Neural cell (in vitro differentiated cells): ENCODE data around the gene FAM171A1. TPM values are rescaled to one million over a fixed set of nuclear protein-coding genes. Genes with fewer than 3 reads are reported as not detected.

Experiments
- H2AFZ ChIP-seq: fragments of 200-600, 300-800 bp; sonication (generic), shearing (Covaris generic); 2 replicates; pipeline ENCODE4 v1.6.0; 2014; ENCODE audit warnings: low read depth, mild to moderate bottlenecking, antibody characterized with exemption, low read length, moderate library complexity
- H3F3A ChIP-seq: fragments of 200-600 bp; shearing (Covaris generic); 2 replicates; pipeline ENCODE4 v1.6.1; 2016; ENCODE audit warnings: mild to moderate bottlenecking, moderate library complexity, mixed read lengths, antibody characterized with exemption, low read length; ENCODE audit not compliant: insufficient read depth, poor library complexity, severe bottlenecking
- H3K27ac ChIP-seq: fragments of 200-600, 300-800 bp; sonication (generic), shearing (Covaris generic); 2 replicates; pipeline ENCODE4 v1.5.1; 2014; ENCODE audit warnings: mild to moderate bottlenecking, low read length, moderate library complexity
- H3K27me3 ChIP-seq: fragments of 300-800, 200-600 bp; sonication (generic), shearing (Covaris generic); 2 replicates; pipeline ENCODE4 v1.6.0; 2014; ENCODE audit warnings: mild to moderate bottlenecking, low read depth, low read length, moderate library complexity; ENCODE audit not compliant: insufficient read depth
- H3K36me3 ChIP-seq: fragments of 300-800, 200-600 bp; sonication (generic), shearing (Covaris generic); 2 replicates; pipeline ENCODE4 v1.5.1; 2014; ENCODE audit warnings: mild to moderate bottlenecking, antibody characterized with exemption, low read length, moderate library complexity; ENCODE audit not compliant: insufficient read depth
- H3K4me2 ChIP-seq: fragments of 300-800, 200-600 bp; sonication (generic), shearing (Covaris generic); 2 replicates; pipeline ENCODE4 v1.6.0; 2014; ENCODE audit warnings: mild to moderate bottlenecking, low read length
- H3K4me3 ChIP-seq: fragments of 300-800, 200-600 bp; sonication (generic), shearing (Covaris generic); 2 replicates; pipeline ENCODE4 v1.5.1; 2014; ENCODE audit warnings: mild to moderate bottlenecking, low read length, moderate library complexity
- H3K79me2 ChIP-seq: fragments of 200-600 bp; shearing (Covaris generic); replicated peaks from 2 replicates; pipeline ENCODE4 v1.6.0; 2014; ENCODE audit warnings: mild to moderate bottlenecking, low read length, moderate library complexity; ENCODE audit not compliant: insufficient read depth
- H3K9ac ChIP-seq: fragments of 300-800, 200-600 bp; sonication (generic), shearing (Covaris generic); 2 replicates; pipeline ENCODE4 v1.6.1; 2016; ENCODE audit warnings: mild to moderate bottlenecking, low read length, mixed read lengths
- H3K9me2 ChIP-seq: fragments of 200-600 bp; shearing (Covaris generic); 2 replicates; pipeline ENCODE4 v1.6.1; 2016; ENCODE audit warnings: mild to moderate bottlenecking, low read length, mixed read lengths; ENCODE audit not compliant: insufficient read depth
- H3K9me3 ChIP-seq: fragments of 200-600, 300-800 bp; sonication (generic), shearing (Covaris generic); 2 replicates; pipeline ENCODE4 v1.6.1; 2016; ENCODE audit warnings: mild to moderate bottlenecking, mixed run types, low read length, moderate library complexity, mixed read lengths
- H4K20me1 ChIP-seq: fragments of 200-600 bp; shearing (Covaris generic); 2 replicates; pipeline ENCODE4 v1.6.1; 2016; ENCODE audit warnings: mild to moderate bottlenecking, mixed run types; ENCODE audit not compliant: insufficient read depth
- EP300 ChIP-seq: fragments of 450-650 bp; conservative IDR thresholded peaks from 2 replicates; pipeline ENCODE4 v1.6.1; 2014; ENCODE audit warnings: antibody characterized with exemption, mild to moderate bottlenecking, moderate library complexity; ENCODE audit not compliant: poor library complexity, severe bottlenecking
- EZH2 ChIP-seq: fragments of 200-600, 300-800 bp; shearing (Covaris generic), sonication (generic); IDR thresholded peaks from 2 replicates; pipeline ENCODE4 v1.6.1; 2014; ENCODE audit warnings: antibody characterized with exemption, low read length, borderline replicate concordance, mild to moderate bottlenecking; ENCODE audit not compliant: insufficient read depth, poor library complexity, severe bottlenecking
- MXI1 ChIP-seq: fragments of 450-650 bp; conservative IDR thresholded peaks from 2 replicates; pipeline ENCODE4 v1.6.1; 2014; ENCODE audit warnings: antibody characterized with exemption, mild to moderate bottlenecking; ENCODE audit not compliant: poor library complexity, severe bottlenecking
- POLR2AphosphoS5 ChIP-seq: IDR thresholded peaks from 2 replicates; pipeline ENCODE4 v1.6.1; 2012
- RAD21 ChIP-seq: fragments of 450-650 bp; conservative IDR thresholded peaks from 2 replicates; pipeline ENCODE4 v1.6.1; 2014; ENCODE audit warnings: antibody characterized with exemption, mild to moderate bottlenecking, moderate library complexity
- SMC3 ChIP-seq: fragments of 450-650 bp; conservative IDR thresholded peaks from 2 replicates; pipeline ENCODE4 v1.6.1; 2014; ENCODE audit warnings: antibody characterized with exemption, mild to moderate bottlenecking, moderate library complexity; ENCODE audit not compliant: poor library complexity
- TAF1 ChIP-seq: IDR thresholded peaks from 2 replicates; pipeline ENCODE4 v1.6.1; 2012; ENCODE audit warnings: low read depth
- polyA plus RNA-seq: library from polyadenylated mRNA; depleted of rRNA; stranded (reverse); fragments of >200 nt; gene quantifications from 2 replicates; pipeline ENCODE4 v1.2.3, GENCODE V29; 2014
- small RNA-seq, 3 experiments: library from RNA; depleted of rRNA; stranded (forward); fragments of <200 nt; gene quantifications; one replicate each; pipeline ENCODE3, GENCODE V24; 2012
- TF ChIP-seq, protein P1 (sequence below): IDR thresholded peaks from 2 replicates; pipeline ENCODE4 v1.6.1; 2012; ENCODE audit warnings: borderline replicate concordance

Gene FAM171A1
- polyA plus RNA-seq, 1 donor from 2014 or later = 28.8 TPM

DNA sequence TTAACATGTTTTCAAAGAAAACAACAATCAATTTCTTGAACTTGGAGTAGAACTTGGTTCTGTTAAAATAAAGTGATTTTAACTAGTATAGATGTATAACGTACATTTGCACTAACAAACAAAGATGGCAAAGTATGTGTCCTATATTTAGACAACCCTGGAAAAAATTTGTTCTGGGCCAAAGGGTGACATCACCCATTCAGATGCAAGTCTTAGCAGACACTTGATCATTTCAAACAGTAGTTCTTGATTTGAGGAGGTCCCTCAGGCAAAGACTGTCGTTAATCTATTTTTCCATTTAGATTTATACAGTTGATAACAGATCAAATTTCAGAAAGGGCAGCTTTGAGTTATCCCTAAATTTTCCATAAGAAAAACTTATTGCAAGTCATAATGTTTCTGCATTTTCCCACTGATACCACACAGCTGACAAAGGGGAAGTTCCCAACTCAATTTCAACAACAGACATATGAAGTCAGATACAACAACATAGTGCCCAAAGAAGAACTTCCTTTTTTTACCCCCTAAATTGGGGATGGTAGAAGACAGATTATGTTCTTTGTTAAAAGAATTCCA lies 207.7 kb downstream of the FAM171A1 start:
- H3K27ac ChIP-seq = no peak overlapping the region
- H3K4me2 ChIP-seq = no peak overlapping the region
- no peak overlapping the region for H3K9ac ChIP-seq
- peaks cover 11% of the 10 kb centered on the region for H3K79me2 ChIP-seq
- no peaks in the 10 kb centered on the region for H3K36me3 ChIP-seq
- TF ChIP-seq MXI1 (no peak), POLR2AphosphoS5 (no peak), TAF1 (no peak), RAD21 (no peak), SMC3 (no peak), EZH2 (no peak), EP300 (no peak)
- TF ChIP-seq, protein P1, sequence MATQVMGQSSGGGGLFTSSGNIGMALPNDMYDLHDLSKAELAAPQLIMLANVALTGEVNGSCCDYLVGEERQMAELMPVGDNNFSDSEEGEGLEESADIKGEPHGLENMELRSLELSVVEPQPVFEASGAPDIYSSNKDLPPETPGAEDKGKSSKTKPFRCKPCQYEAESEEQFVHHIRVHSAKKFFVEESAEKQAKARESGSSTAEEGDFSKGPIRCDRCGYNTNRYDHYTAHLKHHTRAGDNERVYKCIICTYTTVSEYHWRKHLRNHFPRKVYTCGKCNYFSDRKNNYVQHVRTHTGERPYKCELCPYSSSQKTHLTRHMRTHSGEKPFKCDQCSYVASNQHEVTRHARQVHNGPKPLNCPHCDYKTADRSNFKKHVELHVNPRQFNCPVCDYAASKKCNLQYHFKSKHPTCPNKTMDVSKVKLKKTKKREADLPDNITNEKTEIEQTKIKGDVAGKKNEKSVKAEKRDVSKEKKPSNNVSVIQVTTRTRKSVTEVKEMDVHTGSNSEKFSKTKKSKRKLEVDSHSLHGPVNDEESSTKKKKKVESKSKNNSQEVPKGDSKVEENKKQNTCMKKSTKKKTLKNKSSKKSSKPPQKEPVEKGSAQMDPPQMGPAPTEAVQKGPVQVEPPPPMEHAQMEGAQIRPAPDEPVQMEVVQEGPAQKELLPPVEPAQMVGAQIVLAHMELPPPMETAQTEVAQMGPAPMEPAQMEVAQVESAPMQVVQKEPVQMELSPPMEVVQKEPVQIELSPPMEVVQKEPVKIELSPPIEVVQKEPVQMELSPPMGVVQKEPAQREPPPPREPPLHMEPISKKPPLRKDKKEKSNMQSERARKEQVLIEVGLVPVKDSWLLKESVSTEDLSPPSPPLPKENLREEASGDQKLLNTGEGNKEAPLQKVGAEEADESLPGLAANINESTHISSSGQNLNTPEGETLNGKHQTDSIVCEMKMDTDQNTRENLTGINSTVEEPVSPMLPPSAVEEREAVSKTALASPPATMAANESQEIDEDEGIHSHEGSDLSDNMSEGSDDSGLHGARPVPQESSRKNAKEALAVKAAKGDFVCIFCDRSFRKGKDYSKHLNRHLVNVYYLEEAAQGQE = no peak
- H3F3A ChIP-seq = no peaks in the 10 kb centered on the region
- no peaks in the 10 kb centered on the region for H3K27me3 ChIP-seq
- no peak overlapping the region for H3K4me3 ChIP-seq
- no peaks in the 10 kb centered on the region for H4K20me1 ChIP-seq
- H3K9me3 ChIP-seq = no peaks in the 10 kb centered on the region
- no peaks in the 10 kb centered on the region for H3K9me2 ChIP-seq
- H2AFZ ChIP-seq = no peak overlapping the region

Small RNA genes lying within 50 kb of the gene (small RNA-seq; reads per million reads assigned to genes)
- 0 reads per million in 3 experiments for gene AL590365.1

Other genes with a start within 250 kb of the FAM171A1 start
- gene NMT2, start 202.6 kb downstream of the FAM171A1 start, polyA plus RNA-seq = 17.7 and 24.6 TPM in 2 replicates